Right renal cortex interstitium (tissue), 3 donors: ENCODE results near the gene ATF7IP. TPM values are rescaled to one million over a fixed set of nuclear protein-coding genes. Genes with fewer than 3 reads are reported as not detected.
A peak's percentile ranks its signal among the peaks of the same experiment; 100 is the strongest.
"Not testable (repeated sequence)": the region's sequence is repeated elsewhere in the genome, so short reads cannot be mapped to it uniquely, and the experiment has no call there.

ENCODE experiments used
- DNase-seq, 3 donors: peaks; one replicate each; pipeline ENCODE4 v3.0.0-alpha.2; 2013; ENCODE audit warnings: low read depth in 3 of 3, low spot score in 2 of 3
- polyA plus RNA-seq, 3 donors: library from polyadenylated mRNA; unstranded; fragments of 120-200 nt; gene quantifications; one replicate each; pipeline ENCODE4 v1.2.1, GENCODE V29; 2013; ENCODE audit not compliant: insufficient read length in 3 of 3

Gene ATF7IP, protein sequence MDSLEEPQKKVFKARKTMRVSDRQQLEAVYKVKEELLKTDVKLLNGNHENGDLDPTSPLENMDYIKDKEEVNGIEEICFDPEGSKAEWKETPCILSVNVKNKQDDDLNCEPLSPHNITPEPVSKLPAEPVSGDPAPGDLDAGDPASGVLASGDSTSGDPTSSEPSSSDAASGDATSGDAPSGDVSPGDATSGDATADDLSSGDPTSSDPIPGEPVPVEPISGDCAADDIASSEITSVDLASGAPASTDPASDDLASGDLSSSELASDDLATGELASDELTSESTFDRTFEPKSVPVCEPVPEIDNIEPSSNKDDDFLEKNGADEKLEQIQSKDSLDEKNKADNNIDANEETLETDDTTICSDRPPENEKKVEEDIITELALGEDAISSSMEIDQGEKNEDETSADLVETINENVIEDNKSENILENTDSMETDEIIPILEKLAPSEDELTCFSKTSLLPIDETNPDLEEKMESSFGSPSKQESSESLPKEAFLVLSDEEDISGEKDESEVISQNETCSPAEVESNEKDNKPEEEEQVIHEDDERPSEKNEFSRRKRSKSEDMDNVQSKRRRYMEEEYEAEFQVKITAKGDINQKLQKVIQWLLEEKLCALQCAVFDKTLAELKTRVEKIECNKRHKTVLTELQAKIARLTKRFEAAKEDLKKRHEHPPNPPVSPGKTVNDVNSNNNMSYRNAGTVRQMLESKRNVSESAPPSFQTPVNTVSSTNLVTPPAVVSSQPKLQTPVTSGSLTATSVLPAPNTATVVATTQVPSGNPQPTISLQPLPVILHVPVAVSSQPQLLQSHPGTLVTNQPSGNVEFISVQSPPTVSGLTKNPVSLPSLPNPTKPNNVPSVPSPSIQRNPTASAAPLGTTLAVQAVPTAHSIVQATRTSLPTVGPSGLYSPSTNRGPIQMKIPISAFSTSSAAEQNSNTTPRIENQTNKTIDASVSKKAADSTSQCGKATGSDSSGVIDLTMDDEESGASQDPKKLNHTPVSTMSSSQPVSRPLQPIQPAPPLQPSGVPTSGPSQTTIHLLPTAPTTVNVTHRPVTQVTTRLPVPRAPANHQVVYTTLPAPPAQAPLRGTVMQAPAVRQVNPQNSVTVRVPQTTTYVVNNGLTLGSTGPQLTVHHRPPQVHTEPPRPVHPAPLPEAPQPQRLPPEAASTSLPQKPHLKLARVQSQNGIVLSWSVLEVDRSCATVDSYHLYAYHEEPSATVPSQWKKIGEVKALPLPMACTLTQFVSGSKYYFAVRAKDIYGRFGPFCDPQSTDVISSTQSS
- 10 to 100 TPM; 56.3 to 63.8 (median 58.4) TPM for polyA plus RNA-seq

DNA sequence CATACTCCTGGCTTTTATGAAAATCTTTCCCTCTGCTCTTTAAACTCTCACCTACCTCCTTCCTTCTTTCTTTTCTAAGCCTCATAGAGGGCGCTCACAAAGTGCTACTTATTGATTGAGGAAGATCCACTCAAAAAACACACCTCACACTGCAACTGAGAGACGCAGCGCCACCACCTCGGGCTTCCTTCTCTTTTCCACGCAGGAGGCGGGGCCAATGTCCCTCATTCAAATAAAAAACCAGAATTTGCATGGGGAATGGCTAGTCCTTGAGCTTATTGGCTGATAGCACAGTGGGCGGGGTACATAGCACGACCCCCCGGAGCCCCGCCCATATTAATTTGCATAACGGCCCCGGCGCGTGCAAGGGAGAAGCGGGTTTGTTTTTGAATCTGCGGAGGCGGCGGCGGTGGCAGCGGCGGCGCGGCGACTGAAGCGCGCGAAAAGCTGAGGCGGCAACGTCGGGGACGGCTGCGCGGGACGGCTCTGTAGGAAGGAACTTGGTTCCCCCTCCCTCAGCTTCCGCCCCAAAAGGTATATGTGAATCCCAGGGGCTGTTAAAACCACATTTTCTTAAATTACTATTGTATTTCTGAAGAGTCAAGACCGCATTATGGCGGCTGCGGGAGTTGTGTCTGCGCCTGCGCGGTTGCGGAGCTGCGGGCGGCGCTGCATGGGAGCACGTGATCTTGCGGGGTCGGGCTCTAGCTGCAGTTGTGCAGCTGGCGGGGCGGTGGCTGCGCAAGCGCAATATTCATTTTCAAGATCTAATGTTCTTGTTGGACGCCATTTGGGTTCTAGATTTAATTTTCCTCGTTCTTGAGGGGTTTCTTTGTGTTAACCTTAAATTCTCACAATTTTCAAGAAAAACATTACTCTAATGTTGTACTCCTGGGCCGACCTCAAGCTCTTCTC is at the start of gene ATF7IP:
ATF7IP (plus strand) TSS at position 389 of the 915 bp plus-strand sequence. CDS start 58,234 bp downstream, outside the sequence.
- DNase-seq: peak; percentile 85 to 92 (median 92)

DNA sequence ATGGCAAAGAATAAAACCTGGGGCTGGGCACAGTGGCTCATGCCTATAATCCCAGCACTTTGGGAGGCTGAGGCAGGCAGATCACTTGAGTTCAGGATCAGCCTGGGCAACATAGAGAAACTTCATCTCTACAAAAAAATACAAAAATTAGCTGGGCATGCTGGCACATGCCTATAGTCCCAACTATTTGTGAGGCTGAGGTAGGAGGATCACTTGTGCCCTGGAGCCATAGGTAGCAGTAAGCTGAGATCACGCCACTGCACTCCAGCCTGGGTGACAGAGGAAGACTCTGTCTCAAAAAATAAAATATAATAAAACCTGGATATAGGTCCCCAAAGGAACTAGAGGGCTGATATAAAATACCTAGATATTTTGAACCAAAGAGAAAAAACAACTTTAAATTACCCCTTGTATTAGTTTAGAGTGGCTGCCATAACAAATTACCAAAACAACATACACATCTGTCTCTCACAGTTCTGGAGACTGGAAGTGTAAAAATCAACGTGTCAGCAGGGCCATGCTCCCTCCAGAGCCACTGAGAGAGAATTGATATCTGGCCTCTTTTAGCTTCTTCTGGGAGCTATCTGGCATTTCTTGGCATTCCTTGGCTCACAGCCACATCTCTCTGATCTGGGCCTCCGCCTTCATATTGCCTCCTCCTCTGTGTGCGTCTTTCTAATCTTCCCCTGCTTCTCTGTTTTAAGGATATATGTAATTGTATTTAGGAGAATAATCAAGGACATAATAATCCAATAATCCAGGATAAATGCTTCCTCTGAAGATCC is 47.9 kb upstream of the ATF7IP start:
- DNase-seq: no peak

DNA sequence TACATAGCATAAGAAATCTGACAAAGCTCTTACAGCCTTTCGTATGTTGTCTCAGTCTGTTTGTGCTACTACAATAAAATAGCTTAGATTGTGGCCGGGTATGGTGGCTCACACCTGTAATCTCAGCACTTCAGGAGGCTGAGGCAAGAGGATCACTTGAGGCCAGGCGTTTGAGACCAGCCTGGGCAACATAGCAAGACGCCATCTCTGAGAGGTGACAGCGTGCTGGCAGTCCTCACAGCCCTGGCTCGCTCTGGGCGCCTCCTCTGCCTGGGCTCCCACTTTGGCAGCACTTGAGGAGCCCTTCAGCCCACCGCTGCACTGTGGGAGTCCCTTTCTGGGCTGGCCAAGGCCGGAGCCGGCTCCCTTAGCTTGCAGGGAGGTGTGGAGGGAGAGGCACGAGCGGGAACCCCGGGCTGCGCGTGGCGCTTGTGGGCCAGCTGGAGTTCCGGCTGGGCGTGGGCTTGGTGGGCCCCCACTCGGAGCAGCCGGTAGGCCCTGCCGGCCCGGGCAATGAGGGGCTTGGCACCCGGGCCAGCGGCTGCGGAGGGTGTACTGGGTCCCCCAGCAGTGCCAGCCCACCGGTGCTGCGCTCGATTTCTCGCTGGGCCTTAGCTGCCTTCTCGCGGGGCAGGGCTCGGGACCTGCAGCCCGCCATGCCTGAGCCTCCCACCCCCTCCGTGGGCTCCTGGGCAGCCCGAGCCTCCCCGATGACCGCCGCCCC is 45.6 kb upstream of the ATF7IP start:
- not testable (repeated sequence) for DNase-seq

DNA sequence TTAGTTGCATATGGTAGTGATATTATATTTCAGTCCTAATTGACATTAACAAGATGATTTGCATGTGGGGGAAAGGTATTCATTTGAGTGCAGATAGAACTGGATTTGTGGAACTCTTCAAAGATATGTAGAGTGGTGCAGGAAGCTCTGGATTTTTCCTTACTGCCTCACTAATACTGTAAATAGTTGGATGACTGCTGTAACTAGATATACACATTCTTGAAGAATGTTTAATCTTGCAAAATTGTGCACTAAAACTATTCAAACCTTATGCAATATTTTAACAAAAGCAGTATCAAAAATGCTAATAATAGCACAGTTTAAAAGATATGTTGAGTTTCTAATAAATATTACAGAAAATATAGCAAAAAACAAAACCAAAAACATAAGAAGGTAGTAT is 43.1 kb upstream of the ATF7IP start:
- no peak for DNase-seq

DNA sequence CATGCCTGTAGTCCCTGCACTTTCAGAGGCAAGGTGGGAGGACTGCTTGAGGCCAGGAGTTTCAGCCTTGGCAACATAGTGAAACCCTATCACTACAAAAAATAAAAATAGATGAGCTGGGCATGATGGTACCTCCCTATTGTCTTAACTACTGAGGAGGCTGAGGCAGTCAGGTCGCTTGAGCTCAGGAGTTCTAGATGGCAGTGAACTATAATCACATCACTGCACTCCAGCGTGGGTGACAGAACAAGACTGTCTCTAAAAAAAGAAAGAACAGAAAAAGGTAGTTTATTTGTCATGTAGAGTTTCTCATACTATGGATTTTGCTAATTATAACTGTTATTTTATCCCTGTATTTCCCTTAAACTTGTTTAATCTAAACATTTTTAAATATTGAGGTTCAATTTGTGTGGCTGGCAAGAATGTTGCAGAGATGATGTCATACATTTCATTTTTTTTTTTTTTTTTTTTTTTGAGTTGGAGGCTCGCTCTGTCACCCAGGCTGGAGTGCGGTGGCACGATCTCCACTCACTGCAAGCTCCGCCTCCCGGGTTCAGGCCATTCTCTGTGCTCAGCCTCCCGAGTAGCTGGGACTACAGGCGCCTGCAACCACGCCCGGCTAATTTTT is 39.7 kb upstream of the ATF7IP start:
- DNase-seq: no peak

DNA sequence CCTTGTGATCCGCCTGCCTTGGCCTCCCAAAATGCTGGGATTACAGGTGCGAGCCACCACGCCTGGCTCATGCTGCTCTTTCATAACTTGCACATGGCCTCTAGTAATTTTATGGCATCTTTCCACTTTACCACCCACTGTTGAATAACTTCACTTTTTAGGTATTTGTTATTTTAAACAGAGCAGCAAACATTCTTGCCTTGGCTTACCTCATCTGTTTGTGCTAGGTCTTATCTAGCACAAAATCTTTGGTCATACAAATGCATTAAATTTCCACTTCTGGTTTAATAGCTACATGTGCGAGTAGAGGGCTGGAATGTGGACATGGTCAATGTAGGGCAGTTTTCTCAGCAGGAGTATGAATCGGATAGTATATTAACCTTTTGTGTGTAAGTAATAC is 38.8 kb upstream of the ATF7IP start:
- DNase-seq: no peak

DNA sequence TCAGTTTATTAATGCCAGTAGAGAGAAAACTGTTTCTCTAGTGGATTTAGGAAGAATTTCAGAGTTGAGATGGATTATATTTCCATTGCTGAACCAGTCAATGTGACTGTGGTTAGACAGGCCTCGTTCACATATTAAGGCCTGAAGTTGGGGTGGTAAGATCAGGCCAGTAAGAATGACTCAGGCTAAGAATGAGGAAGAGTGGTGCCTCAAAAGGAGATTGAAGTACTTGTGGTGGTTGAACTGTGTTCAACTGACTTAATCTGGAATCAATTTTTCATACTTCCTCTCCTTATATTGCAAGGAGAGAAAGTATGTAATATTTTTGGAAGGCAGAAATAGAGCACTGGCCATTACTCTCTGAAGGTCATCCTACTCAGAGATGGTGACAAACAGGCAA is 37.8 kb upstream of the ATF7IP start:
- DNase-seq: no peak

DNA sequence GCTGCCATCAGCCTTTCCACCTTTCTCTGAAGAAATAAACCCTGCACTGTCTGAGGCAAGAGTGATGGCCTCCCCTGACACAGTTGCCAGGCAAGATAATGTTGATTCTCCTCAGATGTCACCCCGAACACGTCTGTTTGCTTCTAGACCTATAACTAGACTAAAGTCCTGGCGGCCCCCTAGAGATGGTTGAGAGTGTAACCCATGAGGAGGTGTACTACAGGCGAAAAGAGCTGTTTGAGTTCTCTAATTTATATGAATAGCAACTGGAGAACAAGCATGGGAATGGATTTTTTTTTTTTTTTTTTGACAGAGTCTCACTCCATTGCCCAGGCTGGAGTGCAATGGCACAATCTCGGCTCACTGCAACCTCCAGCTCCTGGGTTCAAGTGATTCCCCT is 33.0 kb upstream of the ATF7IP start:
- no peak for DNase-seq

DNA sequence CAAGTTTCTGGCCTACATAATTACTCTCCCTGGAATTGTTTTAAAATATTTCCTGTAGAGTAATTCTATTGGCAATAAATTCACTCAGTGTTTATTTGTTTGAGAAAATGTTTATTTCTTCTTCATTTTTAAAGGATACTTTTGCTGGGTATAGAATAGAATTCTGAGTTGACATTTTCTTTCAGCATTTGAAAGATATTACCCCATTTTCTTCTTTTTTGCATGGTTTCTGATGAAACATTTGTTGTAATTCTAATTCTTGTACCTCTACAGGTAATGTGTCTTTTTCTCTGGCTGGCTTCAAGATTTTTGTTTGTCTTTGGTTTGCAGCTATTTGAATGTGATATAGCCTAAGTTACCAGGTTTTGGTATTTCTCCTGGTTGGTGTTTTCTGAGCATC is 25.1 kb upstream of the ATF7IP start:
- no peak for DNase-seq

DNA sequence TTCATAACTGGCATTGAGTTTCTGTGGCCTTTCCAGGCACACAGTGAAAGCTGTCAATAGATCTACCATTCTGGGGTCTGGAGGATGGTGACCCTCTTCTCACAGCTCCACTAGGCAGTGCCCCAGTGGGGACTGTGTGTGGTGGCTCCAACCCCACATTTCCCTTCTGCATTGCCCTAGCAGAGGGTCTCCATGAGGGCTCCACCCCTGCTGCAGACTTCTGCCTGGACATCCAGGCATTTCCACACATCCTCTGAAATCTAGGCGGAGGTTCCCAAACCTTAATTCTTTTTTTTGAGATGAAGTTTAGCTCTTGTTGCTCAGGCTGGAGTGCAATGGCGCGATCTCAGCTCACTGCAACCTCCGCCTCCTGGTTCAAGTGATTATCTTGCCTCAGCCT is 14.0 kb upstream of the ATF7IP start:
- DNase-seq: not testable (repeated sequence)

DNA sequence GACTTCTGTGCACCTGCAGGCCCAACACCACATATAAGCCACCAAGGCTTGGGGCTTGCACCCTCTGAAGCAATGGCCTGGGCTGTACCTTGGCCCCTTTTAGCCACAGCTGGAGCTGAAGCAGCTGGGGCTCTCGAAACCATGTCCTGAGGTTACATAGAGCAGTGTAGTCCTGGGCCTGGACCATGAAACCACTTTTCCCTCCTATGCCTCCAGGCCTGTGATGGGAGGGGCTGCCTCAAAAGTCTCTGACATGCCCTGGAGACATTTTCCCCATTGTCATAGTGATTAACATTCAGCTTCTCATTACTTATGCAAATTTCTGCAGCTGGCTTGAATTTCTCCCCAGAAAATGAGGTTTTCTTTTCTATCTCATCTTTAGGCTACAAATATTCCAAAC is 13.4 kb upstream of the ATF7IP start:
- DNase-seq: not testable (repeated sequence)

DNA sequence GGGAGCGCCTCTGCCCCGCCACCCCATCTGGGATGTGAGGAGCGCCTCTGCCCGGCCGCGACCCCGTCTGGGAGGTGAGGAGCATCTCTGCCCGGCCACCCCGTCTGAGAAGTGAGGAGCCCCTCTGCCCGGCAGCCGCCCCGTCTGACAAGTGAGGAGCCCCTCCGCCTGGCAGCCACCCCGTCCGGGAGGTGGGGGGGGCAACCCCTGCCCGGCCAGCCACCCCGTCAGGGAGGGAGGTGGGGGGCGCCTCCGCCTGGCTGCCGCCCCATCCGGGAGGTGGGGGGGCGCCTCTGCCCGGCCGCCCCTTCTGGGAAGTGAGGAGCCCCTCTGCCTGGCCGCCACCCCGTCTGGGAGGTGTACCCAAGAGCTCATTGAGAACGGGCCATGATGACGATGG is 10.8 kb upstream of the ATF7IP start:
- not testable (repeated sequence) for DNase-seq

DNA sequence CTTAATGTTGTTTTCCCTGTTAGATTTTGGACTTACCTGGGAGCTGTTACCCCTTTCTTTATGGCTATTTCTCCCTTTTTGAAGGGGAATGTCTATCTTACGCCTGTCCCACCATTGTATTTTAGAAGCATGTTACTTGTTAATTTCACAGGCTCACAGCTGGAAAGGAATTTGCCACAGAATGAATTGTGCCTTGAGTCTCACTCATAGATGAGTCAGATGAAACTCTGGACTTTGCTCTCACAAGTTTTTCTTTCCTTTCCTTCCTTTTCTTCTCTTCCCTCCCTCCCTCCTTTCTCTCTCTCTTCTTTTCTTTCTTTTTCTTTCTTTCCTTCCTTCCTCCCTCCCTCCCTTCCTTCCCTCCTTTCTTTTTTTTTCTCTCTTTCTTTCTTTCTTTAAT is 9.3 kb upstream of the ATF7IP start:
- DNase-seq: no peak

DNA sequence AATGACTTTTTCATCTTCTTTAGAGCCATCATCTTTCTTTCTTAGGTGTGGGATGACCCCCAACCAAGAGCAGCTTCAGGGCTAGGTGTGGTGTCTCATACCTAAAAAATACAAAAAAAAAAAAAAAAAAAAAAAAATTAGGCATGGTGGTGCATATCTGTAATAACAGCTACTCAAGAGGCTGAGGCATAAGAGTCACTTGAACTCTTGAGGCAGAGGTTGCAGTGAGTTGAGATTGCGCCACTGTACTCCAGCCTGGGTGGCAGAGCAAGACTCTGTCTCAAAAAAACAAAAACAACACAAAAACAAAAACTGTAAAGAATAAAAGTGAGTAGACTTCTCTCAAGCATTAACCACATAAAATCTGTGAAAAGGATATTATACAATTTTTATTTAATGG is 8.0 kb upstream of the ATF7IP start:
- no peak for DNase-seq

DNA sequence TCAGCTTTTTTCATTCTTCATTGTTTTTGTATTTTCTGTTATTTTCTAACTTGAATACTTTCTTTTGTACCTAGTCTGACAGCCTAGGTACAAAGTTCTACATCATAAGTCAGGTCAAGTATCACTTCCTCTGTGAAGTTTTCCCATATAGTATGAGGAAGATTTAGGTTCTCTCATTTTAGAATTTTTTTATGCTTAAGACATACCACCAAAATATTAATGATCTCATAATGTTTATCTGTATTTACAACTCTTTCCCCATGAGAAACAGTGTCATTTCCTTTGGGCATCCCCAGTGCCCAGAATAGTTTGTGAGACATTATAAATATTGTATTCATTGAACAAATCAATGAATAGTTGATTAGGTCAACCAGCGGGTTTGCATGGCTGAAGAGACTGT is 3.1 kb upstream of the ATF7IP start:
- DNase-seq: no peak

DNA sequence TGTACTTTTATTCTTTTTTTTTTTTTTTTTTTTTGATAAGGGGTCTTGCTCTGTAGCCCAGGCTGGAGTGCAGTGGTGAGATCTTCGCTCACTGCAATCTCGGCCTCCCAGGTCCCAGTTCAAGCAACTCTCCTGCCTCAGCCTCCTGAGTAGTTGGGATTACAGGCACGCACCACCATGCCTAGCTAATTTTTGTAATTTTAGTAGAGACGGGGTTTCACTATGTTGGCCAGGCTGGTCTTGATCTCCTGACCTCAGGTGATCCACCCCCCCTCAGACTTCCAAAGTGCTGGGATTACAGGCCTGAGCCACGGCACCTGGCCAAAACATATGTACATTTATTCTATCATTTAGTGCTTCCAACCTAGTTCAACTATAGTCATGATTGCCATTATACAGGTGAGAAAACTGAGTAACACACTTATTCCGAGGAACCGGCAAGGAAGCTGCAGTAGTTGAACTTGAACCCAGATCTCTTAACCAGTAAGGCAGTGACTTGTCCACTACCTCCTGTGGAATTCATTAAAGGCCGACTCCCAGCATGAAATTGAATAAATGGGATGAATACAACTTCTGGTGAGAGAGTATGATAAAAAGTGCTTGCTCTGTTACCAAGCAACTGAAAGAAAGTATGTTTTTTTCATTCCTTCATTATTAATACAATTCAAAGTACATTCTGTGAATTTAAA is 755 bp upstream of the ATF7IP start:
- no peak for DNase-seq
